K562 (cell line): ENCODE measurements around the gene NPAS3. TPM values are rescaled to one million over a fixed set of nuclear protein-coding genes. Genes with fewer than 3 reads are reported as not detected.

Source experiments
- BRF1 ChIP-seq: IDR thresholded peaks from 3 replicates; pipeline ENCODE4 v1.6.1; 2011; ENCODE audit warnings: borderline replicate concordance, mild to moderate bottlenecking; ENCODE audit not compliant: insufficient read length; ENCODE audit errors: extremely low read depth
- NELFE ChIP-seq: IDR thresholded peaks from 2 replicates; pipeline ENCODE4 v1.6.1; 2011; ENCODE audit warnings: mild to moderate bottlenecking; ENCODE audit not compliant: insufficient read depth, insufficient read length
- NFE2L1 ChIP-seq: fragments of 450-650 bp; IDR thresholded peaks from 2 replicates; pipeline ENCODE4 v1.6.1; 2016; ENCODE audit warnings: missing genetic modification characterization, low read depth, mild to moderate bottlenecking, missing compliant biosample characterization, moderate library complexity, borderline replicate concordance
- NR2C2 ChIP-seq, 2 experiments: fragments of 200-800 bp in 1 of 2; sonication (Bioruptor generic) in 1 of 2; sonication (generic) in 1 of 2; formaldehyde crosslinking in 1 of 2; IDR thresholded peaks; 2 replicates each; pipeline versions ENCODE4 v1.6.1 to v1.8.0; 2016 to 2022; ENCODE audit warnings: mild to moderate bottlenecking in 1 of 2, missing compliant biosample characterization in 1 of 2, missing genetic modification characterization in 1 of 2, missing genetic modification reagents in 1 of 2
- RBM39 ChIP-seq: fragments of 200-400 bp; formaldehyde crosslinking; optimal IDR thresholded peaks from 2 replicates; pipeline ENCODE3; 2018; ENCODE audit warnings: low read depth, low read length
- TAL1 ChIP-seq: fragments of 450-650 bp; IDR thresholded peaks from 2 replicates; pipeline ENCODE4 v1.6.1; 2016; ENCODE audit warnings: mild to moderate bottlenecking
- TRIM28 ChIP-seq: fragments of 450-650 bp; IDR thresholded peaks from 2 replicates; pipeline ENCODE4 v1.6.1; 2017
- U2AF2 ChIP-seq: fragments of 200-400 bp; formaldehyde crosslinking; optimal IDR thresholded peaks from 2 replicates; pipeline ENCODE3; 2017; ENCODE audit warnings: low read depth, mild to moderate bottlenecking, low read length
- ZNF24 ChIP-seq: fragments of 450-650 bp; IDR thresholded peaks from 2 replicates; pipeline ENCODE4 v1.6.1; 2016
- ZNF696 ChIP-seq: fragments of 250-450 bp; sonication (Bioruptor Pico); conservative IDR thresholded peaks from 2 replicates; pipeline ENCODE4 v1.4.0; 2020; ENCODE audit warnings: mild to moderate bottlenecking, moderate library complexity
- polyA plus RNA-seq, 8 experiments: library from polyadenylated mRNA; depleted of rRNA in 4 of 8; stranded (reverse) in 5 of 8; unstranded in 3 of 8; fragments of >200 nt; fragmentation: Nextera tagmentation in 2 of 8; fragmentation: Illumina TruSeq in 1 of 8; extraction: Ambion mirVana in 2 of 8; extraction: Trizol in 1 of 8; gene quantifications; 2 replicates each; pipeline versions ENCODE4 v1.2.1 to v1.2.3, GENCODE V29; 2011 to 2014; ENCODE audit warnings: inconsistent platforms in 1 of 8, missing spikeins in 1 of 8
- total RNA-seq, 7 experiments: library from RNA; depleted of rRNA in 6 of 7; stranded (reverse); fragments of >200 nt in 6 of 7; fragmentation: Illumina TruSeq in 2 of 7; extraction: Trizol in 2 of 7; gene quantifications; 2 replicates each; pipeline versions ENCODE4 v1.2.1 to v1.2.3, GENCODE V29; 2011 to 2021; ENCODE audit warnings: low replicate concordance in 1 of 7
- TF ChIP-seq, protein P1 (sequence below): sonication (generic); formaldehyde crosslinking; IDR thresholded peaks from 2 replicates; pipeline ENCODE4 v1.8.0; 2022; ENCODE audit warnings: mild to moderate bottlenecking, low read depth, missing genetic modification reagents
- TF ChIP-seq, protein P2 (sequence below): fragments of 450-650 bp; IDR thresholded peaks from 2 replicates; pipeline ENCODE4 v1.6.1; 2016; ENCODE audit warnings: mild to moderate bottlenecking
- TF ChIP-seq, protein P3 (sequence below): sonication (generic); formaldehyde crosslinking; IDR thresholded peaks from 2 replicates; pipeline ENCODE4 v1.9.0; 2022; ENCODE audit warnings: mild to moderate bottlenecking, missing genetic modification reagents
- TF ChIP-seq, protein P4 (sequence below): sonication (generic); IDR thresholded peaks from 2 replicates; pipeline ENCODE4 v1.6.1; 2016
- TF ChIP-seq, protein P5 (sequence below), 2 experiments: fragments of 450-650 bp in 1 of 2; sonication (generic) in 1 of 2; formaldehyde crosslinking in 1 of 2; IDR thresholded peaks in 1 of 2; conservative IDR thresholded peaks in 1 of 2; 2 replicates each; pipeline versions ENCODE4 v1.6.1 to v1.8.1; 2016 to 2023; ENCODE audit warnings: mild to moderate bottlenecking in 2 of 2, moderate library complexity in 2 of 2, inconsistent platforms in 1 of 2, missing genetic modification reagents in 1 of 2

Gene NPAS3
- total and polyA plus RNA-seq, 9 of the 15 experiments (the other 6 are each of a cell fraction or from before 2014, with no cell fraction given), result 0.04 TPM; not detected in 8

- TF ChIP-seq, protein P1, sequence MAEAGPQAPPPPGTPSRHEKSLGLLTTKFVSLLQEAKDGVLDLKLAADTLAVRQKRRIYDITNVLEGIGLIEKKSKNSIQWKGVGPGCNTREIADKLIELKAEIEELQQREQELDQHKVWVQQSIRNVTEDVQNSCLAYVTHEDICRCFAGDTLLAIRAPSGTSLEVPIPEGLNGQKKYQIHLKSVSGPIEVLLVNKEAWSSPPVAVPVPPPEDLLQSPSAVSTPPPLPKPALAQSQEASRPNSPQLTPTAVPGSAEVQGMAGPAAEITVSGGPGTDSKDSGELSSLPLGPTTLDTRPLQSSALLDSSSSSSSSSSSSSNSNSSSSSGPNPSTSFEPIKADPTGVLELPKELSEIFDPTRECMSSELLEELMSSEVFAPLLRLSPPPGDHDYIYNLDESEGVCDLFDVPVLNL (CRISPR knock-in tag), result no peak
- TF ChIP-seq, protein P2, sequence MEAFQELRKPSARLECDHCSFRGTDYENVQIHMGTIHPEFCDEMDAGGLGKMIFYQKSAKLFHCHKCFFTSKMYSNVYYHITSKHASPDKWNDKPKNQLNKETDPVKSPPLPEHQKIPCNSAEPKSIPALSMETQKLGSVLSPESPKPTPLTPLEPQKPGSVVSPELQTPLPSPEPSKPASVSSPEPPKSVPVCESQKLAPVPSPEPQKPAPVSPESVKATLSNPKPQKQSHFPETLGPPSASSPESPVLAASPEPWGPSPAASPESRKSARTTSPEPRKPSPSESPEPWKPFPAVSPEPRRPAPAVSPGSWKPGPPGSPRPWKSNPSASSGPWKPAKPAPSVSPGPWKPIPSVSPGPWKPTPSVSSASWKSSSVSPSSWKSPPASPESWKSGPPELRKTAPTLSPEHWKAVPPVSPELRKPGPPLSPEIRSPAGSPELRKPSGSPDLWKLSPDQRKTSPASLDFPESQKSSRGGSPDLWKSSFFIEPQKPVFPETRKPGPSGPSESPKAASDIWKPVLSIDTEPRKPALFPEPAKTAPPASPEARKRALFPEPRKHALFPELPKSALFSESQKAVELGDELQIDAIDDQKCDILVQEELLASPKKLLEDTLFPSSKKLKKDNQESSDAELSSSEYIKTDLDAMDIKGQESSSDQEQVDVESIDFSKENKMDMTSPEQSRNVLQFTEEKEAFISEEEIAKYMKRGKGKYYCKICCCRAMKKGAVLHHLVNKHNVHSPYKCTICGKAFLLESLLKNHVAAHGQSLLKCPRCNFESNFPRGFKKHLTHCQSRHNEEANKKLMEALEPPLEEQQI, result no peak
- TF ChIP-seq NR2C2 (CRISPR knock-in tag; IDR thresholded peaks at IDR 0.05) (no peak), NR2C2 (tag; IDR thresholded peaks at IDR 0.05) (0 out of 2 replicates have a peak, but pooled peaks have one; percentile 23), TRIM28 (no peak), TAL1 (0 out of 2 replicates have a peak, but pooled peaks have one; percentile 8), BRF1 (no peak), U2AF2 (no peak), NFE2L1 (no peak), NELFE (no peak), RBM39 (no peak), ZNF696 (CRISPR knock-in tag) (no peak), ZNF24 (no peak)
- TF ChIP-seq, protein P3, sequence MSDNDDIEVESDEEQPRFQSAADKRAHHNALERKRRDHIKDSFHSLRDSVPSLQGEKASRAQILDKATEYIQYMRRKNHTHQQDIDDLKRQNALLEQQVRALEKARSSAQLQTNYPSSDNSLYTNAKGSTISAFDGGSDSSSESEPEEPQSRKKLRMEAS, result no peak
- TF ChIP-seq, protein P4, sequence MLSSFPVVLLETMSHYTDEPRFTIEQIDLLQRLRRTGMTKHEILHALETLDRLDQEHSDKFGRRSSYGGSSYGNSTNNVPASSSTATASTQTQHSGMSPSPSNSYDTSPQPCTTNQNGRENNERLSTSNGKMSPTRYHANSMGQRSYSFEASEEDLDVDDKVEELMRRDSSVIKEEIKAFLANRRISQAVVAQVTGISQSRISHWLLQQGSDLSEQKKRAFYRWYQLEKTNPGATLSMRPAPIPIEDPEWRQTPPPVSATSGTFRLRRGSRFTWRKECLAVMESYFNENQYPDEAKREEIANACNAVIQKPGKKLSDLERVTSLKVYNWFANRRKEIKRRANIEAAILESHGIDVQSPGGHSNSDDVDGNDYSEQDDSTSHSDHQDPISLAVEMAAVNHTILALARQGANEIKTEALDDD, result no peak
- TF ChIP-seq, protein P5, sequence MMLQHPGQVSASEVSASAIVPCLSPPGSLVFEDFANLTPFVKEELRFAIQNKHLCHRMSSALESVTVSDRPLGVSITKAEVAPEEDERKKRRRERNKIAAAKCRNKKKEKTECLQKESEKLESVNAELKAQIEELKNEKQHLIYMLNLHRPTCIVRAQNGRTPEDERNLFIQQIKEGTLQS (IDR thresholded peaks at IDR 0.05), result no peak
- TF ChIP-seq, protein P5 (CRISPR knock-in tag; conservative IDR thresholded peaks at IDR 0.05), result no peak
Measured at GRCh38 chr14:33484264-33484663, 545.6 kb downstream of the NPAS3 start (continued).
